Keratinocyte (primary cell): Measurements from ENCODE around the gene PNKP.

Experiments
- EZH2 ChIP-seq: IDR thresholded peaks from one replicate; pipeline ENCODE4 v1.6.1; 2012; ENCODE audit warnings: inconsistent platforms, mild to moderate bottlenecking, low read length, moderate library complexity
- TF ChIP-seq, protein P1 (sequence below), 3 experiments: IDR thresholded peaks in 1 of 3; conservative IDR thresholded peaks in 1 of 3; optimal IDR thresholded peaks in 1 of 3; 2 replicates in 2 of 3; 3 replicates in 1 of 3; pipeline versions ENCODE3 to v1.5.1; 2011; ENCODE audit warnings: low read length in 3 of 3, mild to moderate bottlenecking in 3 of 3, moderate library complexity in 2 of 3, control low read depth in 1 of 3, inconsistent platforms in 1 of 3; ENCODE audit not compliant: insufficient read depth in 2 of 3; ENCODE audit errors: extremely low read depth in 1 of 3

DNA sequence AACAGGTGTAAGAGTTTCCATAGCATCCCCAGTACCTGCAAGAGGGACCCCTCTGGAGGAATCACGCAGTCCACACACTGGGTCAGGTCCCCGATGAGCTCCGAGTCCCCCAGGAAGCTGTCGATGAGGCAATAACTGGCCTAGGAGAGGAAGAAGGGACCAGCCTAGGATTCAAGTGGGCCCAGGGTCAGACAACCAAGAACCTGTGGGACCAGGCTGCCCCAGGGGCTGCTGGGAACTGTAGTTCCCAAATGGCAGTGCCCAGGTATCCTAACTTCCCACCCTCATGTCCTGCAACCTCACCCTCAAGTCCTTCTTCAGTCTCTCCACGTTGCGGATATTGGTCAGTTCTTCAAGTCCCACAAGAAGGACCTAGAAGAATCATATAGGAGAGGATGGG is 56.0 kb downstream of the PNKP start:
- TF ChIP-seq, protein P1, sequence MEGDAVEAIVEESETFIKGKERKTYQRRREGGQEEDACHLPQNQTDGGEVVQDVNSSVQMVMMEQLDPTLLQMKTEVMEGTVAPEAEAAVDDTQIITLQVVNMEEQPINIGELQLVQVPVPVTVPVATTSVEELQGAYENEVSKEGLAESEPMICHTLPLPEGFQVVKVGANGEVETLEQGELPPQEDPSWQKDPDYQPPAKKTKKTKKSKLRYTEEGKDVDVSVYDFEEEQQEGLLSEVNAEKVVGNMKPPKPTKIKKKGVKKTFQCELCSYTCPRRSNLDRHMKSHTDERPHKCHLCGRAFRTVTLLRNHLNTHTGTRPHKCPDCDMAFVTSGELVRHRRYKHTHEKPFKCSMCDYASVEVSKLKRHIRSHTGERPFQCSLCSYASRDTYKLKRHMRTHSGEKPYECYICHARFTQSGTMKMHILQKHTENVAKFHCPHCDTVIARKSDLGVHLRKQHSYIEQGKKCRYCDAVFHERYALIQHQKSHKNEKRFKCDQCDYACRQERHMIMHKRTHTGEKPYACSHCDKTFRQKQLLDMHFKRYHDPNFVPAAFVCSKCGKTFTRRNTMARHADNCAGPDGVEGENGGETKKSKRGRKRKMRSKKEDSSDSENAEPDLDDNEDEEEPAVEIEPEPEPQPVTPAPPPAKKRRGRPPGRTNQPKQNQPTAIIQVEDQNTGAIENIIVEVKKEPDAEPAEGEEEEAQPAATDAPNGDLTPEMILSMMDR (optimal IDR thresholded peaks at IDR 0.05 in 1 of 3, IDR thresholded peaks at IDR 0.05 in 1 of 3, conservative IDR thresholded peaks at IDR 0.05 in 1 of 3; ENCODE audit: extremely low read depth in 1 of 3, insufficient read depth in 2 of 3, low read length in 3 of 3) = no peak
- no peak for TF ChIP-seq EZH2
